Brain microvascular endothelial cell (primary cell): Measurements from ENCODE around the gene PARD3.

Source experiments
- DNase-seq: peaks from one replicate; pipeline ENCODE4 v3.0.0-alpha.2; 2020
- H3K27ac ChIP-seq: fragments of 250-450 bp; sonication (Bioruptor Pico); 2 replicates; pipeline ENCODE4 v1.5.1; 2020; ENCODE audit warnings: mild to moderate bottlenecking, moderate library complexity
- H3K27me3 ChIP-seq: fragments of 250-450 bp; sonication (Bioruptor Pico); replicated peaks from 2 replicates; pipeline ENCODE4 v1.5.1; 2020; ENCODE audit warnings: mild to moderate bottlenecking
- H3K36me3 ChIP-seq: fragments of 250-450 bp; sonication (Bioruptor Pico); replicated peaks from 2 replicates; pipeline ENCODE4 v1.5.1; 2020; ENCODE audit warnings: mild to moderate bottlenecking
- H3K4me3 ChIP-seq: 2 replicates; pipeline ENCODE4 v1.5.1; 2011; ENCODE audit warnings: low read depth, mild to moderate bottlenecking, control low read depth, low read length, moderate library complexity
- CTCF ChIP-seq: IDR thresholded peaks from 2 replicates; pipeline ENCODE4 v1.5.1; 2011; ENCODE audit warnings: low read depth, mild to moderate bottlenecking, moderate library complexity, low read length, control low read depth, inconsistent platforms; ENCODE audit errors: missing control alignments
- in situ Hi-C: cut with HindIII; loops from 2 replicates; pipeline ENCODE4 v1.10.0; 2017; ENCODE audit warnings: low sequenced_read_pairs, low pct_ligation_motif_present

The PARD3 gene

GRCh38 chr10:34726862-34727261 is 88.2 kb downstream of the PARD3 start:
- Histone ChIP-seq H3K36me3 (no peaks in the 10 kb centered on the region), H3K4me3 (no peak overlapping the region), H3K27me3 (no peaks in the 10 kb centered on the region), H3K27ac (no peak overlapping the region)
- no peak for TF ChIP-seq CTCF
- in situ Hi-C loops, result no loop called here
- DNase-seq, result no peak

GRCh38 chr10:34723750-34724149 is 91.3 kb downstream of the PARD3 start:
- TF ChIP-seq CTCF, result peak; percentile 72
- H3K36me3 ChIP-seq, result no peaks in the 10 kb centered on the region
- in situ Hi-C loops, result no loop called here
- H3K27me3 ChIP-seq, result no peaks in the 10 kb centered on the region
- H3K27ac ChIP-seq, result no peak overlapping the region
- peak; percentile 73 for DNase-seq
- no peak overlapping the region for H3K4me3 ChIP-seq

- TF ChIP-seq CTCF, result no peak
- in situ Hi-C loops, result no loop called here
- Histone ChIP-seq H3K27ac (no peak overlapping the region), H3K36me3 (no peaks in the 10 kb centered on the region), H3K4me3 (no peak overlapping the region), H3K27me3 (no peaks in the 10 kb centered on the region)
- DNase-seq, result no peak
Observed at GRCh38 chr10:34722404-34722803, 92.7 kb downstream of the PARD3 start.

- Histone ChIP-seq H3K27ac (no peak overlapping the region), H3K4me3 (no peak overlapping the region), H3K36me3 (no peaks in the 10 kb centered on the region), H3K27me3 (no peaks in the 10 kb centered on the region)
- in situ Hi-C loops, result no loop called here
- TF ChIP-seq CTCF, result no peak
- DNase-seq, result peak; percentile 70
Observed at GRCh38 chr10:34721208-34721840, 93.8 kb downstream of the PARD3 start.

GRCh38 chr10:34719746-34720145 is 95.3 kb downstream of the PARD3 start:
- in situ Hi-C loops, result no loop called here
- no peak overlapping the region for H3K4me3 ChIP-seq
- H3K27me3 ChIP-seq, result no peaks in the 10 kb centered on the region
- no peaks in the 10 kb centered on the region for H3K36me3 ChIP-seq
- no peak overlapping the region for H3K27ac ChIP-seq
- no peak for DNase-seq
- TF ChIP-seq CTCF, result no peak

GRCh38 chr10:34719328-34719727 is 95.8 kb downstream of the PARD3 start:
- H3K27me3 ChIP-seq, result no peaks in the 10 kb centered on the region
- no peak for DNase-seq
- H3K4me3 ChIP-seq, result no peak overlapping the region
- in situ Hi-C loops, result no loop called here
- H3K36me3 ChIP-seq, result no peaks in the 10 kb centered on the region
- H3K27ac ChIP-seq, result no peak overlapping the region
- no peak for TF ChIP-seq CTCF
